RWPE2 (cell line): ENCODE measurements around the gene AHCY.
"Not testable (repeated sequence)": the region's sequence is repeated elsewhere in the genome, so short reads cannot be mapped to it uniquely, and the experiment has no call there.

Source experiments
- ATAC-seq: fragments of 200-7000 bp; cut with Tn5 transposase; 3 replicates; pipeline ENCODE4 v1.9.1; 2021; ENCODE audit warnings: low read depth
- DNase-seq: peaks from one replicate; pipeline ENCODE4 v3.0.0-alpha.2; 2020; ENCODE audit warnings: low spot score
- H3K27ac ChIP-seq: fragments of 450-650 bp; 2 replicates; pipeline ENCODE4 v1.5.1; 2017; ENCODE audit warnings: mild to moderate bottlenecking; ENCODE audit not compliant: poor library complexity, severe bottlenecking
- H3K27me3 ChIP-seq: fragments of 250-450 bp; sonication (Bioruptor Pico); 2 replicates; pipeline ENCODE4 v1.5.1; 2021; ENCODE audit warnings: mild to moderate bottlenecking, moderate library complexity; ENCODE audit not compliant: insufficient read depth, poor library complexity, severe bottlenecking
- H3K36me3 ChIP-seq: fragments of 250-450 bp; sonication (Bioruptor Pico); 2 replicates; pipeline ENCODE4 v1.5.1; 2020; ENCODE audit warnings: low read depth, mild to moderate bottlenecking, moderate library complexity
- H3K4me1 ChIP-seq: fragments of 250-450 bp; sonication (Bioruptor Pico); 2 replicates; pipeline ENCODE4 v1.5.1; 2021; ENCODE audit warnings: mild to moderate bottlenecking, moderate library complexity; ENCODE audit not compliant: insufficient read depth, poor library complexity, severe bottlenecking
- H3K4me3 ChIP-seq: fragments of 250-450 bp; sonication (Bioruptor Pico); 2 replicates; pipeline ENCODE4 v1.5.1; 2021; ENCODE audit warnings: mild to moderate bottlenecking, moderate library complexity; ENCODE audit not compliant: severe bottlenecking
- H3K9me3 ChIP-seq: fragments of 250-450 bp; sonication (Bioruptor Pico); 2 replicates; pipeline ENCODE4 v1.5.1; 2021; ENCODE audit warnings: mild to moderate bottlenecking, moderate library complexity; ENCODE audit not compliant: severe bottlenecking
- CTCF ChIP-seq: fragments of 450-650 bp; IDR thresholded peaks from one replicate; pipeline ENCODE4 v1.5.1; 2017; ENCODE audit warnings: mild to moderate bottlenecking, moderate library complexity; ENCODE audit not compliant: poor library complexity, severe bottlenecking

AHCY gene

GRCh38 chr20:34294563-34294962, 8.6 kb downstream of the AHCY start:
- DNase-seq = no peak
- H3K36me3 ChIP-seq = peaks cover 93% of the 10 kb centered on the region
- H3K27me3 ChIP-seq = no peaks in the 10 kb centered on the region
- H3K4me1 ChIP-seq = no peaks in the 10 kb centered on the region
- no peak for TF ChIP-seq CTCF
- no peak overlapping the region for H3K27ac ChIP-seq
- no peak; the same call in 2 of the 3 replicates for ATAC-seq
- H3K4me3 ChIP-seq = no peak overlapping the region
- H3K9me3 ChIP-seq = no peaks in the 10 kb centered on the region

GRCh38 chr20:34293589-34293988, 9.6 kb downstream of the AHCY start:
- H3K36me3 ChIP-seq = peaks cover 96% of the 10 kb centered on the region
- no peak for ATAC-seq

GRCh38 chr20:34293119-34293518, 10.0 kb downstream of the AHCY start:
- H3K36me3 ChIP-seq = peaks cover 100% of the 10 kb centered on the region
- DNase-seq (no peak), ATAC-seq (no peak)
- H3K4me1 ChIP-seq = no peaks in the 10 kb centered on the region
- H3K9me3 ChIP-seq = no peaks in the 10 kb centered on the region
- no peak for TF ChIP-seq CTCF
- H3K4me3 ChIP-seq = no peak overlapping the region
- no peaks in the 10 kb centered on the region for H3K27me3 ChIP-seq
- no peak overlapping the region for H3K27ac ChIP-seq

More at GRCh38 chr20:34293589-34293988, 9.6 kb downstream of the AHCY start:
- no peak for DNase-seq
- Histone ChIP-seq H3K9me3 (no peaks in the 10 kb centered on the region), H3K27me3 (no peaks in the 10 kb centered on the region), H3K4me3 (no peak overlapping the region), H3K4me1 (no peaks in the 10 kb centered on the region), H3K27ac (no peak overlapping the region)
- no peak for TF ChIP-seq CTCF

- Histone ChIP-seq H3K9me3 (no peaks in the 10 kb centered on the region), H3K4me1 (no peaks in the 10 kb centered on the region), H3K36me3 (peaks cover 100% of the 10 kb centered on the region), H3K27ac (no peak overlapping the region), H3K4me3 (no peak overlapping the region), H3K27me3 (no peaks in the 10 kb centered on the region)
- DNase-seq (no peak), ATAC-seq (no peak)
- no peak for TF ChIP-seq CTCF
These were observed 10.7 kb downstream of the AHCY start for GRCh38 chr20:34292496-34292895.

- ATAC-seq (no peak), DNase-seq (no peak)
- Histone ChIP-seq H3K4me3 (no peak overlapping the region), H3K27me3 (no peaks in the 10 kb centered on the region), H3K4me1 (no peaks in the 10 kb centered on the region), H3K9me3 (no peaks in the 10 kb centered on the region), H3K36me3 (peaks cover 100% of the 10 kb centered on the region), H3K27ac (no peak overlapping the region)
- no peak for TF ChIP-seq CTCF
These were observed 12.7 kb downstream of the AHCY start for GRCh38 chr20:34290471-34290870.

GRCh38 chr20:34287500-34287899, 15.7 kb downstream of the AHCY start:
- not testable (repeated sequence) for H3K4me1 ChIP-seq, H3K27me3 ChIP-seq, H3K27ac ChIP-seq, DNase-seq, H3K9me3 ChIP-seq, H3K4me3 ChIP-seq
- H3K36me3 ChIP-seq = peaks cover 100% of the 10 kb centered on the region
- 0 out of 3 replicates have a peak, but pooled peaks have one; percentile 1 for ATAC-seq
